ENCODE data around the gene DNAJC4.

Gene DNAJC4

GRCh38 chr11:64220798-64221197 is 9.6 kb upstream of the DNAJC4 start:
- no peak for DNase-seq (ENCODE audit: extremely low spot score)
- ChIA-PET POLR2A (interaction anchor here (0.8 kb wide), 1 partner anchor 15 kb away, joined by 3 read pairs; no protein-coding TSS in a partner anchor), CTCF (interaction anchor here (1.5 to 30.9 kb wide), 2 partner anchors 10 to 24 kb away, joined by 3 to 368 read pairs; partner anchors contain the start of gene FERMT3)
- TF ChIP-seq CTCF (IDR thresholded peaks at IDR 0.05; ENCODE audit: control extremely low read depth, extremely low read depth, low read depth, missing control alignments), result no peak

GRCh38 chr11:64222651-64223000 is 7.7 kb upstream of the DNAJC4 start:
- DNase-seq (ENCODE audit: extremely low spot score), result no peak
- CTCF ChIA-PET, result interaction anchor here (1.3 to 30.9 kb wide), 3 partner anchors 12 to 82 kb away, joined by 3 to 368 read pairs (median 7); partner anchors contain the start of gene FERMT3
- no peak for TF ChIP-seq CTCF (IDR thresholded peaks at IDR 0.05; ENCODE audit: control extremely low read depth, extremely low read depth, low read depth, missing control alignments)
- POLR2A ChIA-PET, result interaction anchor here (0.6 kb wide), 1 partner anchor 10 kb away, joined by 4 read pairs; no protein-coding TSS in a partner anchor

GRCh38 chr11:64223001-64223651 is 7.2 kb upstream of the DNAJC4 start:
- CTCF ChIA-PET, result interaction anchor here (1.1 to 30.9 kb wide), 3 partner anchors 13 to 81 kb away, joined by 5 to 368 read pairs (median 7); partner anchors contain the start of genes FERMT3 and PLCB3
- POLR2A ChIA-PET, result interaction anchor here (0.6 to 1.2 kb wide), 2 partner anchors 10 to 38 kb away, joined by 3 to 4 read pairs; partner anchors contain the start of gene STIP1
- DNase-seq (ENCODE audit: extremely low spot score), result no peak
- TF ChIP-seq CTCF (IDR thresholded peaks at IDR 0.05; ENCODE audit: control extremely low read depth, extremely low read depth, low read depth, missing control alignments), result no peak

GRCh38 chr11:64224151-64224890 is 6.0 kb upstream of the DNAJC4 start:
- CTCF ChIA-PET, result interaction anchor here (1.1 to 30.9 kb wide), 5 partner anchors 12 to 28 kb away, joined by 3 to 368 read pairs (median 5); partner anchors contain the start of genes FERMT3 and PLCB3
- POLR2A ChIA-PET, result interaction anchor here (0.7 to 3.8 kb wide), 3 partner anchors 17 to 39 kb away, joined by 3 to 21 read pairs (median 3); partner anchors contain the start of genes FERMT3, FKBP2 and STIP1
- TF ChIP-seq CTCF (IDR thresholded peaks at IDR 0.05; ENCODE audit: control extremely low read depth, extremely low read depth, low read depth, missing control alignments), result no peak
- no peak for DNase-seq (ENCODE audit: extremely low spot score)

- no peak for DNase-seq (ENCODE audit: extremely low spot score)
- ChIA-PET POLR2A (interaction anchor here (0.5 to 3.8 kb wide), 3 partner anchors 11 to 49 kb away, joined by 4 to 21 read pairs (median 6); partner anchors contain the start of gene FERMT3), CTCF (interaction anchor here (1.1 to 30.9 kb wide), 4 partner anchors 12 to 28 kb away, joined by 3 to 368 read pairs (median 10); partner anchors contain the start of gene FERMT3)
- TF ChIP-seq CTCF (IDR thresholded peaks at IDR 0.05; ENCODE audit: control extremely low read depth, extremely low read depth, low read depth, missing control alignments), result no peak
Observed at GRCh38 chr11:64224891-64225607, 5.3 kb upstream of the DNAJC4 start.
